GM18526 (cell line): ENCODE results near the gene IFI44.

Experiments
- POLR2A ChIP-seq: IDR thresholded peaks from 3 replicates; pipeline ENCODE4 v1.6.1; 2011; ENCODE audit not compliant: insufficient read length; ENCODE audit errors: extremely low read depth

Gene IFI44

GRCh38 chr1:78633209-78633608, 16.4 kb upstream of the IFI44 start:
- TF ChIP-seq POLR2A = peak; percentile 55

- TF ChIP-seq POLR2A = no peak
These were observed 9.2 kb upstream of the IFI44 start for GRCh38 chr1:78640462-78640861.

- no peak for TF ChIP-seq POLR2A
These were observed 8.1 kb upstream of the IFI44 start for GRCh38 chr1:78641558-78641957.

- TF ChIP-seq POLR2A = no peak
These were observed 3.9 kb upstream of the IFI44 start for GRCh38 chr1:78645723-78646122.

GRCh38 chr1:78647238-78647637, 2.4 kb upstream of the IFI44 start:
- TF ChIP-seq POLR2A = no peak

- TF ChIP-seq POLR2A = no peak
These were observed 556 bp downstream of the IFI44 start for GRCh38 chr1:78650114-78650660.

- no peak for TF ChIP-seq POLR2A
These were observed 1.6 kb downstream of the IFI44 start for GRCh38 chr1:78651241-78651640.

GRCh38 chr1:78652019-78652560, 2.5 kb downstream of the IFI44 start:
- TF ChIP-seq POLR2A = no peak

- TF ChIP-seq POLR2A = no peak
These were observed 9.3 kb downstream of the IFI44 start for GRCh38 chr1:78658901-78659300.

- no peak for TF ChIP-seq POLR2A
These were observed 14.3 kb downstream of the IFI44 start for GRCh38 chr1:78663923-78664322.

- no peak for TF ChIP-seq POLR2A
These were observed 15.1 kb downstream of the IFI44 start for GRCh38 chr1:78664763-78665162.

- TF ChIP-seq POLR2A = no peak
These were observed 16.2 kb downstream of the IFI44 start for GRCh38 chr1:78665809-78666208.

GRCh38 chr1:78667939-78668338, 18.3 kb downstream of the IFI44 start:
- TF ChIP-seq POLR2A = no peak

GRCh38 chr1:78668427-78668826, 18.8 kb downstream of the IFI44 start:
- no peak for TF ChIP-seq POLR2A

GRCh38 chr1:78672428-78672827, 22.8 kb downstream of the IFI44 start:
- TF ChIP-seq POLR2A = no peak

GRCh38 chr1:78673120-78673519, 23.5 kb downstream of the IFI44 start:
- no peak for TF ChIP-seq POLR2A

- TF ChIP-seq POLR2A = no peak
These were observed 26.8 kb downstream of the IFI44 start for GRCh38 chr1:78676347-78676982.

- no peak for TF ChIP-seq POLR2A
These were observed 27.4 kb downstream of the IFI44 start for GRCh38 chr1:78676993-78677392.

- no peak for TF ChIP-seq POLR2A
These were observed 28.2 kb downstream of the IFI44 start for GRCh38 chr1:78677788-78678187.
